Endothelial cell of umbilical vein (primary cell): ENCODE results near the gene DOCK4. TPM values are rescaled to one million over a fixed set of nuclear protein-coding genes. Genes with fewer than 3 reads are reported as not detected.

Experiments
- BruUV-seq: library from RNA; stranded (reverse); fragments of 400-500 nt; replicated peaks from 2 replicates; lab custom pipeline; 2021; lab: Mats Ljungman, UMichigan
- CTCF ChIA-PET: fragments of 300-600, 350-600 bp; sonication (Branson Sonifier 250); formaldehyde crosslinking; loops from one replicate; lab custom pipeline; 2021; ENCODE audit warnings: antibody characterized with exemption, inconsistent platforms; lab: Charles Lee
- POLR2A ChIA-PET: fragments of 300-600, 350-600 bp; sonication (Branson Sonifier 250); formaldehyde crosslinking; loops from one replicate; lab custom pipeline; 2021; ENCODE audit warnings: antibody characterized with exemption, inconsistent platforms; lab: Charles Lee
- DNase-seq: peaks from one replicate; pipeline ENCODE4 v3.0.0-alpha.2; 2011; ENCODE audit warnings: low read depth, low spot score
- FAIRE-seq: peaks from 2 replicates; lab custom pipeline; 2011; peaks lifted over from hg19 to GRCh38; lab: Jason Lieb, UNC
- H2AFZ ChIP-seq: 2 replicates; pipeline ENCODE4 v1.6.0; 2012; ENCODE audit warnings: low read depth, low read length, control low read depth, inconsistent platforms
- H3K27ac ChIP-seq: 2 replicates; pipeline ENCODE4 v1.5.1; 2011; ENCODE audit warnings: low read depth, mild to moderate bottlenecking, control low read depth, low read length, moderate library complexity; ENCODE audit not compliant: insufficient read depth
- H3K27me3 ChIP-seq, 2 experiments: 2 replicates each; pipeline versions ENCODE4 v1.6.0 to v1.6.1; 2011; ENCODE audit warnings: low read length in 2 of 2, mixed read lengths in 1 of 2; ENCODE audit not compliant: control insufficient read depth in 2 of 2, insufficient read depth in 2 of 2
- H3K36me3 ChIP-seq, 2 experiments: 2 replicates in 1 of 2; 3 replicates in 1 of 2; pipeline ENCODE4 v1.5.1; 2011; ENCODE audit warnings: low read length in 2 of 2, mild to moderate bottlenecking in 1 of 2, moderate library complexity in 1 of 2; ENCODE audit not compliant: control insufficient read depth in 2 of 2, insufficient read depth in 2 of 2; ENCODE audit errors: extremely low read depth in 1 of 2
- H3K4me1 ChIP-seq: 3 replicates; pipeline ENCODE4 v1.5.1; 2011; ENCODE audit warnings: mild to moderate bottlenecking, low read length; ENCODE audit not compliant: control insufficient read depth, insufficient read depth; ENCODE audit errors: extremely low read depth
- H3K4me2 ChIP-seq: 2 replicates; pipeline ENCODE4 v1.6.1; 2011; ENCODE audit warnings: low read length, control low read depth, mixed read lengths; ENCODE audit not compliant: insufficient read depth
- H3K4me3 ChIP-seq, 3 experiments: fragments of 200-600 bp in 1 of 3; sonication (generic), shearing (Covaris generic) in 1 of 3; replicated peaks in 1 of 3; 2 replicates each; pipeline ENCODE4 v1.5.1; 2011 to 2016; ENCODE audit warnings: control low read depth in 3 of 3, low read length in 3 of 3, mild to moderate bottlenecking in 2 of 3, inconsistent platforms in 1 of 3, low read depth in 1 of 3, moderate library complexity in 1 of 3; ENCODE audit not compliant: insufficient read depth in 1 of 3
- H3K79me2 ChIP-seq: 2 replicates; pipeline ENCODE4 v1.6.0; 2012; ENCODE audit warnings: low read length, inconsistent platforms; ENCODE audit not compliant: control insufficient read depth, insufficient read depth
- H3K9ac ChIP-seq: replicated peaks from 2 replicates; pipeline ENCODE3; 2011; ENCODE audit warnings: low read length, control low read depth; ENCODE audit not compliant: insufficient read depth; ENCODE audit errors: extremely low read depth
- H3K9me1 ChIP-seq: replicated peaks from 3 replicates; pipeline ENCODE4 v1.6.0; 2011; ENCODE audit warnings: mild to moderate bottlenecking, low read length; ENCODE audit not compliant: control insufficient read depth, insufficient read depth; ENCODE audit errors: extremely low read depth
- H3K9me3 ChIP-seq: replicated peaks from 2 replicates; pipeline ENCODE4 v1.5.1; 2012; ENCODE audit warnings: low read length, inconsistent platforms; ENCODE audit not compliant: control insufficient read depth, insufficient read depth
- H4K20me1 ChIP-seq: replicated peaks from 2 replicates; pipeline ENCODE3; 2011; ENCODE audit warnings: mild to moderate bottlenecking, low read length; ENCODE audit not compliant: control insufficient read depth, insufficient read depth; ENCODE audit errors: extremely low read depth
- EZH2 ChIP-seq: IDR thresholded peaks from 2 replicates; pipeline ENCODE4 v1.6.1; 2012; ENCODE audit warnings: borderline replicate concordance, low read depth, mild to moderate bottlenecking, moderate library complexity, low read length, inconsistent platforms; ENCODE audit not compliant: severe bottlenecking
- FOS ChIP-seq: IDR thresholded peaks from 2 replicates; pipeline ENCODE4 v1.6.1; 2011; ENCODE audit warnings: mild to moderate bottlenecking, low read length, moderate library complexity, borderline replicate concordance; ENCODE audit not compliant: insufficient read depth
- GATA2 ChIP-seq: IDR thresholded peaks from 2 replicates; pipeline ENCODE4 v1.7.0; 2011; ENCODE audit warnings: low read depth, mild to moderate bottlenecking, moderate library complexity, mixed read lengths, low read length; ENCODE audit not compliant: insufficient read length, insufficient read depth
- JUN ChIP-seq: IDR thresholded peaks from 2 replicates; pipeline ENCODE4 v1.6.1; 2011; ENCODE audit warnings: borderline replicate concordance, low read depth; ENCODE audit not compliant: insufficient read length, insufficient read depth
- MAX ChIP-seq: IDR thresholded peaks from 2 replicates; pipeline ENCODE4 v1.6.1; 2011; ENCODE audit not compliant: insufficient read depth, insufficient read length
- MYC ChIP-seq: IDR thresholded peaks from one replicate; pipeline ENCODE4 v1.6.1; 2011; ENCODE audit warnings: mild to moderate bottlenecking, low read depth, low read length
- POLR2A ChIP-seq: IDR thresholded peaks from 2 replicates; pipeline ENCODE4 v1.6.1; 2012; ENCODE audit warnings: low read depth, mild to moderate bottlenecking, control low read depth, low read length
- dilution Hi-C: fragments of 300-500 bp; cut with MboI; formaldehyde crosslinking; loops from one replicate; pipeline ENCODE4 v1.15.0; 2019; ENCODE audit warnings: low sequenced_read_pairs; ENCODE audit not compliant: extremely low pct_ligation_motif_present
- intact Hi-C: fragments of 100-400 bp; cut with micrococcal nuclease; formaldehyde crosslinking; loops from one replicate; pipeline ENCODE4 v1.10.0; 2022
- polyA plus RNA-seq, 4 experiments: library from polyadenylated mRNA; depleted of rRNA in 3 of 4; stranded (reverse) in 3 of 4; unstranded in 1 of 4; fragments of >200 nt; gene quantifications; 2 replicates each; pipeline versions ENCODE4 v1.2.1 to v1.2.3, GENCODE V29; 2011 to 2012; ENCODE audit warnings: missing spikeins in 1 of 4
- total RNA-seq: library from RNA; stranded (reverse); gene quantifications from 2 replicates; pipeline ENCODE4 v1.2.3, GENCODE V29; 2021

Gene DOCK4
- total and polyA plus RNA-seq, 2 donors (not counting 3 experiments of a cell fraction or from before 2014, with no cell fraction given) = 47.4 to 164 TPM

GRCh38 chr7:112135815-112136214 is 70.4 kb downstream of the DOCK4 start:
- H3K27me3 ChIP-seq = no peaks in the 10 kb centered on the region
- no TSS peak for BruUV-seq
- dilution Hi-C loops (no loop called here), intact Hi-C loops (no loop called here)
- DNase-seq = no peak
- no peaks in the 10 kb centered on the region for H3K9me3 ChIP-seq
- H3K4me1 ChIP-seq = peaks cover 34% of the 10 kb centered on the region
- FAIRE-seq = no peak
- TF ChIP-seq MAX = no peak
- no peak for TF ChIP-seq MYC
- TF ChIP-seq FOS = no peak
- no peak for TF ChIP-seq JUN
- peaks cover 5% of the 10 kb centered on the region for H4K20me1 ChIP-seq
- CTCF ChIA-PET = interaction anchor here (1.2 to 2.9 kb wide), 4 partner anchors 10 to 56 kb away, joined by 3 to 12 read pairs (median 4); no protein-coding TSS in a partner anchor
- H3K27ac ChIP-seq = no peak overlapping the region
- no peak overlapping the region for H3K4me2 ChIP-seq
- no peak overlapping the region for H3K4me3 ChIP-seq
- POLR2A ChIA-PET = no interaction called here
- H3K9ac ChIP-seq = no peak overlapping the region
- H2AFZ ChIP-seq = no peak overlapping the region
- no peaks in the 10 kb centered on the region for H3K36me3 ChIP-seq
- peaks cover 99% of the 10 kb centered on the region for H3K79me2 ChIP-seq
- no peaks in the 10 kb centered on the region for H3K9me1 ChIP-seq

GRCh38 chr7:112134039-112134438 is 72.2 kb downstream of the DOCK4 start:
- H3K4me3 ChIP-seq = no peak overlapping the region
- TF ChIP-seq GATA2 (no peak), POLR2A (no peak), EZH2 (no peak), JUN (no peak), MAX (no peak)
- H2AFZ ChIP-seq = no peak overlapping the region
- peaks cover 99% of the 10 kb centered on the region for H3K79me2 ChIP-seq
- dilution Hi-C loops = no loop called here
- no peaks in the 10 kb centered on the region for H3K9me1 ChIP-seq
- no peak overlapping the region for H3K9ac ChIP-seq
- H3K9me3 ChIP-seq = no peaks in the 10 kb centered on the region
- DNase-seq (no peak), FAIRE-seq (no peak)
- H3K27ac ChIP-seq = no peak overlapping the region
- peaks cover 49% of the 10 kb centered on the region for H3K4me1 ChIP-seq
- no TSS peak for BruUV-seq
- no peaks in the 10 kb centered on the region for H3K27me3 ChIP-seq
- CTCF ChIA-PET = interaction anchor here (2.9 to 3.5 kb wide), 2 partner anchors 8 to 15 kb away, joined by 12 read pairs; no protein-coding TSS in a partner anchor
- H4K20me1 ChIP-seq = peaks cover 5% of the 10 kb centered on the region
- intact Hi-C loops = no loop called here
- no peaks in the 10 kb centered on the region for H3K36me3 ChIP-seq
- POLR2A ChIA-PET = no interaction called here
- H3K4me2 ChIP-seq = no peak overlapping the region
